ENCODE results near the gene CCDC82.

Gene CCDC82

DNA sequence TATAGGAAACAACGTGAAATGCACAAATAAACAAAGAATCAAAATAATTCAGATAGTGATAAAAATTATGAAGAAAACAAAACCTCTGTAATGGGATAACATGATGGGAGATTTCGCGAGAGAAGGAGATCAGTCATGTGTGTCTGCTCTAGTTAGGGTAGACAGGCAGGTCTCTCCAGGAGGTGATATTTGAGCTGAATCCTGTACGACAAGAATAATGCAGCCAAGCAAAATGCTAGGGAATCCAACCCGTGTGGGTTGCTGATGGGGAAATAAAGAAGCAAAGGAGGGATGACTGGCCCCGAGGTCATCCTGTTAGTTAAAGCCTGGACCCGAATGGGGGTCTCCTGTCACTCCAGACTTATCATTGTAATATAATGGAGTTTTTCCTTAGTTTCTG lies 62.8 kb downstream of the CCDC82 start:
- no peak for DNase-seq

DNA sequence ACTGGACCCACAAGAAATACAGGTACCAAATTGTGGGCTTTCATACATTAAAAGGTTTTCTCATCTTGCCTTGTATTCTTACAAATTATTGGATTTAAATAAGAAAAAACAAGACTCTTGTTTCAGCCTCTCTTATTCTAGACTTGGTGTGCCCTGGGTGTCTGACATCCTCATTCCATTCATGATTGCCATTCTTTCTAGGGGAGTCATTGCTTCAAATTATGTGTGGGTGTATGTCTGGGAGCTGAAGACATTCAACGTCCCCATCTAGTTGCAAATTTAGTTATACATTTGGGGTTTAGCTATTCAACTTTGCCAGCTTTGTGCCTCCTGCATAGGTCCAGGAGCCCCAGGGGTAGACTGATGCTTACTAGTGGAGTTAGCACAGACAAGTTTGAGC lies 64.8 kb downstream of the CCDC82 start:
- DNase-seq: no peak

DNA sequence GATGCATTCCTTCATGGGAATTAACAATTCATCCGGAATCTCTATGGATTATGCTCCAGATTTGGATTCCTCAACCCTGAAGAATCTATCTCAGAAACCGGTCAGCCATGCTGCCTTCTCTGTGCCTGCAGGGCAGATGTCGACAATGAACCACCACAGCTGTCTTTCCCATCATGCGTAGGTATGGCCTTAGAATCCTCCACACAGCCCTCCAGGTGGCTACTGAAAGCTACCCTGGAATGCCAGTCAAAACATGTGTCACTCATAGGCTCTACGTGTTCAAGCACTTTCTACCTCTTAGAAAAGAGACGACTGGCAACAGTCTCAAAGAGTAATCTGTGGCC lies 66.1 kb downstream of the CCDC82 start:
- no peak for DNase-seq

DNA sequence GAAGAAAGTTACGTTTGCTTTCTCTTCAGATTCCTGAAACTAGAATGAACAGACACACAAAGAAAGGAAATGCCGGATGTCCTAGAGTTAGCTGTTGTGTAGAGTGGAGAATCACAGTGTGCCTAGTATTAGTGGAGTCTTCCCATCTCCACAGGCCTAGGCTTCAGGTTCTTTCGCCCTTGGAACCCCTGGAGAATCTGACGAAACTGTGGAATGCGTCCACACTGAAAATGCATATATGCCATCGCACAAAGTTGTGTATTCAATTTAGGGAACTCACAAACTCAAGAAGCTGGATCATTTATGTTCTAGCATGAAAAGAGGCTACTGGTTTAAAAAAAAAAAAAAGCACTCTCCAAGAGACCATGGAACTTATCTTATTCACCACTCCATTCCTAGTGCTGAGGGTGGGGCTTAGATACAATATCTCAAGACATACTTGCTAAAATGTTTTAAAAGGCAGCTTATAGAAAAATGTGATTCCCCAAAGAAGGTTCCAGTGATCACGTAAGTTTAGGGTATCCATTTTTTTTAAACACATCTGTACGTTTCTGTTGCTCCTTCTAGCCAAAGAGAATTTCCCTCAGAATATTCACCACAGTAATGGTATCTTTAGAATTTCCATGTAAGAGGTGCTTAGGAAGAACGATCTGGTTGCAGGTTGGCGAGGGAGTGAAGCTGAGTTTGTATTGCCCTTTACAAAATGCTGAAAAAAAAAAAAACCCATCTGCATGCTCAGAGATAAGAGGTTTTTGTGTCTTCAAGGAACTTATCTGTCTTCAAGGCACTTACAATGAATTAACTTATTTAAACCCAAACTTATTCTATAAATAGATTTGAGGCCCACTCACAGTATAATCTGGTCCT lies 66.7 kb downstream of the CCDC82 start:
- no peak for DNase-seq

DNA sequence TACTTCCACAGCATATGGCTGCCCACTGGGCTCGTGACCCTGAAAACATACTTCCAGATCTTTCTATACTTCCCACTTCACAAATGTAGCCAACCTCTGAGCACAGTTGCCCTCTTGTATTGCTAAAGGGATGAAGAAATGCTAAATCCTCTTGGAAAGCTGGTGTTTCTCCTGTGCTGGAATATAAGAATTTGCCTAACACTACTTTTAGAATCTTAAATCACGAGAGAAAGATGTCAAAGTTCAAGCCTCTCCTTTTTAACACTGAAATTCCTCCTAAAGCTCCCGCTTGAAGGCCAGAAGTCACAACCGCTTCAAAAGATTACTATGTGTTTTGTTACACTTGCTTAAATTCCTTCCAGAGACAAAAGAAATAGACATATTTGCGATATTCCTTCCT lies 68.6 kb downstream of the CCDC82 start:
- DNase-seq: no peak

DNA sequence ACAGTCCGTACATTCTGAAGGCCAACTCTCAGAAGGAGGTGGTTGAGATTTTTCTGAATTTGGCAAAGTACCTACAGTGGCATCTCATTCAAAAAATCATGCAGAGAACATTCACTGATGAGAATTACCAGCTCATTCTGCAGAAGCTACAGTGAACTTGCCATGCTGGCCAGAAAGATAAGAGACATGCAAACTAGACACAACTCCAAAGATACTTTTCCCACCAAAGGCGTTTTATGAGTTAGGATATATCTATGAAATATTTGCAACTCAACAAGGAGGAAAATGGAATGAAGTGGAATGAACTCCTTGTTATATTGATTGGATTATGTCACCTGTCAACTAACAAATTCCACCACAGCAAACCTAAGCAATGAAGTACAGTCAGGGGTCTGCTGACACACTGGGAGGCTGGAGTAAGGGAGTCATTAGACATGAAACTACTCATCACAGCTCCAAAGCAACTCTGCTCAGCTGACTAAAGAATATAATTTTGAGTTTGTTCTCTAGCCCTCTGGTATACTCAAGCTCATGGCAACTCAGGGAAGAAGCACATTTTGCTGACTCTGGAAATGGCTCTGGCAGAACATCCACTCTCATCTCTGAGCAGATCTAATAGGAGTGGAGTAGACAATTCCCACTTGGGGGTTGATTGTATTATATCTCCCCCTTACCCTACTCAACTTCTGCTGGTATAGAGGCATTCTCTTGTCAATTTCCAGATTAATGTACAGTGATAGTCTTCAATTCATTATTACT lies 69.6 kb downstream of the CCDC82 start:
- no peak for DNase-seq

DNA sequence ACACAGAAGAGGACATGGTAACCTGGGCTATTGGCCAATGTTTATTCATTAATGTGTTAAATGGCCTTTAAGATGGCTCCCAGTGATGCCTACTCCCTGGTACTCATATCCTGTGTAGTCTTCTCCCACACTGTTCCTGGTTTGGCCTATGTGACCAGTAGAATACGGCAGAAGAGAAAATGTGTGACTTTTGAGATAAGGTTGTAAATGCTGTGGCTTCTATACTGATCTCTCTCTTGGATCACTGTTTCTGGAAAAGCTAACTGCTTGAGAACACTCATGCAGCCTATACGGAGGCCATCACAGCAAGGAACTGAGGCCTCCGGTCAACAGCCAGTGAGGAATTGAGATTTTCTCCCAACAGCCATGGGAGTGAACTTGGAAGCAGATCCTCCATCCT lies 70.9 kb downstream of the CCDC82 start:
- no peak for DNase-seq

DNA sequence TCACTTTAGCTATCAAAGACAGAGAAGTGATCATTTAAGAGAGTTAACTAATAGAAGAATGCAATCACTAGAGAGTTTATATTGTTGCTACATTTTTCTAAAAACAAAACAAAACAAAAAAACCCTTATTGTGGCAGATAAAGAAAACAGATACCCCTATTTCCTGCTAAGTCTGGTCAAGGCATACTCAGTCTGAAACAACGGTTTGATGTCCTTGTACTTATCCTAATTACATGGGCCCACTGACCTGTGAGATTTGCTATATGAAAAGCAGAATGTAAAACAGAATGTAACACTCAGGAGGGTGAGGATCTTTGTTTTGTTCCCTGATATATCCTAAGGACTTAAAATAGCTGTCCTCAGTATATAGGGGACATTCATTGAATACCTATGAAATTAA lies 71.3 kb downstream of the CCDC82 start:
- DNase-seq: no peak

DNA sequence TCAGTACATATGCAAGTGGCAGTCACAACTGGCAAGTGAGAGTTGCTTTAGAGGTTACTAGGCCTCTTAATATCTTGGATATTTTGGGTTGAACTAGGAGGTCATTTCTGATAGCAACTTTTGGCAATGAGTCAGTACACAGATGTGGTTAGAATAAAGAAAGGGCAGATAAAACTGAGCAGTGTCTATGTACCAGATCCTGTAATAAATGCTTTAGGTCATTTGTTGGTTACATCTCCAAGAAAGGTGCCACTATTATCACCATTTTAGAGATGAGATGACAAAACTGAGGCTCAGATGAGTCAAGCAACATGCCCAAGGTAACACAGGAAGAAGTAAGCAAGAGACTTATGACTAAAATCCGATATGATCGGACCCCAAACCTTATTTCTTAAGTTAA lies 71.7 kb downstream of the CCDC82 start:
- DNase-seq: no peak

DNA sequence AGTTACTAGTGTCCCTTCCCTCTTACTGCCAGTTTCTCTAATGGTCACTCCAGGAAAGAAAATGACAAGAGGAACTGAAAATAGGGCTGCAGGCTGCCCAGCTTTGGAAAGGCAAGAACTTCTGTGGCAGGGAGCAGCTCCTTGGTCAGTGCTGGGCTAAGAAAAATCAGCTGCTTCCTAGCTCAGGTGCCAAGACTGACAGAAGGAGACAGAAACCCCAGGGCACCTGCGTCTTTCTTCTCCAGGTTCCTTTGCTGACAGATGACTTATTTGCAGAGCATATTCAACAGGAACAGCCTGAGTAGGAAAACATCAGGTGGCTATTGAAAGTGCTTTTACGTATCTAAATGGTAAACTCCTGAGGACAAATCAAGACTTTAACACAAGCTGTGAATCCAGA lies 72.1 kb downstream of the CCDC82 start:
- no peak for DNase-seq

DNA sequence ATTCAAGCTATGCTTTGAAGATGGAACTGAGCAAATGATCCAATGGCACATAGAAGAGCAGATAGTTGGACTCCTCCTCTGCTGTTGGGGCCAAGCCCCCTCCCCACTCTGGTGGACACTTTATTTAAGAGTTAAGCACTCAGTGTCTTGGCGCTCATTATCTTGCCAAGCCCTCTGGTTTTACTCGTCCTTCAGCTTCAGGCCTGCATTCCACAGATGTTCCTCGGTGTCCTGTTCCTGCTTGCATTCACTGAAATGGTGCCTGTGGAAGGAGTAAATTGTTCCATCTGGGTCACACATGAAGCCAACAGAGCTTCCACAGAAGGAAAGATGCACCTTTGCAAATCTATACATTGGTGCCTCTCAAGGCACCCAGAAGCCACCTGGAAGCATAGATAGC lies 72.8 kb downstream of the CCDC82 start:
- DNase-seq: no peak

DNA sequence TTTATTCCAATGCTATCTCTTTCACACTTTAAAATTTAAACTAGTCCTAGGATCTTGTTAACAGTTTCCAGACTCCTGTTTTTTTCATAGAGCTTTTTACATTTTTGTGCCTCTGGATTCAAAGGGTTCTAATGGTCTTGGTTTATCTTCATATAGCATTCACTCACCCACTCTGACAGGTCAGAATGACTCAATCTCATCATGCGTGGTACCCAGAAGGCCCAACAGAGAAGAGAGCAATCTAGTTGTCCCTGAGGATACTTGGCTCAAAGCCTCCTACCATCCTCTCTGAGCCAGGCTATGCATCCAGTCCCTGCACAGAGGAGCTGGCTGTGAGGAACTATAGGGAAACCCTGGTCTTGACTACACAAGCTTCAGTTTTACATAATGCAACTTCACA lies 74.2 kb downstream of the CCDC82 start:
- DNase-seq: no peak

DNA sequence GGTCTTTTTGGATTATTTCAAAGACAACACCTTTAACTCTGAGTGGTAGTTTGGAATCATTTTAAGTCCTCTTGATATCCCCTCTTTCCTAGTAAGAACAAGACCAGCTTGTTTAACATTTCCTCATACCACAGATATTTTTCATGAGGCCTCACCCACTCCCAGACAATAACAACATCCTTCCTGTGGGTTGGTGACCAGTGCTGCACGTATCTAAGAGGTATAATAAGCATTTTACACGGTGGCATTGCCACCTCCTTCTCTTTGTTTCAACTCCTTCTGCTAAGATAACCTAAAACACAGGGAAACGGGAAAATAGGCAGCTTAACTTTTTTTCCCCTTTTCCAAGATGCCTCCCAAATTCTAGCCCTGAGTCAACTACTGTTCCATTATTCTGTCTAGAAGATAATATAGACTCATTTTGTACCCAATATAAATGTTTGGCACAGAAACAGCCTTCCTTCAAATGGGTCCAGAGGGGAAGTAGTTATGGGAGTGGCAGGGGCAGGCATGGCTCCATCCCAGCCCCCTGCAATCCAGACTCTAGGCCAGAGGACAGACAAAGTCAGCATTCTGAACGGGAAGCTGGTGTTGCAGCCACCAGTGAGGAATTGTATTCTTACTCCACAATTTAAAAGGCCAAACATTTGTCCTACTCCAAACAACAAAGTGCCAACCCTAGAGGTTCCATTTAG lies 75.2 kb downstream of the CCDC82 start:
- no peak for DNase-seq

DNA sequence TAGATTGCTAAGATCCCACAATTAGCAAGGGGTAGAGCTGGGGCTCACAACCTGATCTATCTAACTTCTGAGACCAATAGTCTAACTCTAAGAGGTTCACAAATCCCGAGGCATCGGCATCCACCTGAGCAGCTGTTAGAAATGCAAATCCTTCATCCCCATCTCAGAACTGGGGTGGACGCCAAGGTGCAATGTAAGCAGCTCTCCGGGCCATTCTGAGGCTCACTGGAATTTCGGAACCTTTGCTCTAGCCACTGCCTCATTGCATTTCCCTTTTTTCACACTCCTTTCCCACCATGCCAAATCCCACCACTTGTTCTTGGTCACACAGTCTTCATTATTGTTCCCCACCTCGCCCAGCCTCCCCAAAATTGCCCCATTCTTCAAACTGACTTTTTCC lies 76.5 kb downstream of the CCDC82 start:
- DNase-seq: no peak

DNA sequence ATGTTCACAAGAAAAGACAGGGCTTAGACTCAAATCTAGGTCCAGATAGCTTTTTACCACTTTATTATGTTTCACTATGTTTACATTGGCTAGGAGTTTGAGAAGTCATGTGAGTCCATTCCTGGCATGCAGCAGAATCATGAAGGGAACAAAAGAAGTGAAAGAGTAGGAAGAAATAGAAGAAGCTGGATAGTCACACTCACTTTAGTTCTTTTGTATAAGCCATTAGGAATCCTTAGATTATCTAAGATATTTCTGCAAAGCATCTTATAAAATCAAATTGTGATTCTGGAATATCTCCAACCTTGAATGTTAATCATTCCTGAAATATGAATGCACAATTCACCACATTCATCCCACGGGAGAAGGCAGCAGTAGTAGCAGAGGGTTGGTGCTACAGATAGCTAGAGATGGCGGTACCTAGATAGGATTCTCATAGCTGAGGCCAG lies 78.6 kb downstream of the CCDC82 start:
- no peak for DNase-seq

DNA sequence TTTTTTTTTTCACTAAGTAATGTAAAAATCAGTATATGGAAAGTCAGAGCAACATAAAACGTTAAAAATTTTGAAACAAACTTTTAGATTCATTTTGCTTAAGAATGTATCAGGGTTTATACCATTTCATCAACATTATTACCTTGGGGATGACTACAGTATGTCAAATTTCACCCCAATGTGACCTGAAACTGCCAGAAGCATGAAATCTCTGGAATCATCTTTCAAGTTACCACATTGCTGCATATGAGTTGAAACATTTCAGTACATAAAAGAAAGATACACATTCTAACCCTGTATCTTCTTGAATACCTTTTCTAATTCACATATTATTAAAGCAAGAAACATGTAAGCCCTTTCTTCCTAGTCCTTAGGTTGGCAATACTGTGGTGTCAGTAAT lies 79.5 kb downstream of the CCDC82 start:
- DNase-seq: no peak

DNA sequence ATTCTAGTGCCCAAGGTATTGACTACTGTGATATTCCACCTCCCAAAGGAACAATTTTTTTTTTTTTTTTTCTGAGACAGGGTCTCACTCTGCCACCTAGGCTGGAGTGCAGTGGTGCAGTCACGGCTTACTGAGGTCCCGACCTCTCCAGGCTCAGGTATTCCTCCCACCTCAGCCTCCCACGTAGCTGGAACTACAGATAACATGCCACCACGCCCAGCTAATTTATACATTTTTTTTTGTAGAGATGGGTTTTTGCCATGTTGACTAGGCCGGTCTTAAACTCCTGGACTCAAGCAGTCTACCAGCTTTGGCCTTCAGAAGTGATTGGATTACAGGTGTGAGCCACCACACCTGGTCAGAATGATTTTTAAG lies 80.1 kb downstream of the CCDC82 start:
- no peak for DNase-seq

DNA sequence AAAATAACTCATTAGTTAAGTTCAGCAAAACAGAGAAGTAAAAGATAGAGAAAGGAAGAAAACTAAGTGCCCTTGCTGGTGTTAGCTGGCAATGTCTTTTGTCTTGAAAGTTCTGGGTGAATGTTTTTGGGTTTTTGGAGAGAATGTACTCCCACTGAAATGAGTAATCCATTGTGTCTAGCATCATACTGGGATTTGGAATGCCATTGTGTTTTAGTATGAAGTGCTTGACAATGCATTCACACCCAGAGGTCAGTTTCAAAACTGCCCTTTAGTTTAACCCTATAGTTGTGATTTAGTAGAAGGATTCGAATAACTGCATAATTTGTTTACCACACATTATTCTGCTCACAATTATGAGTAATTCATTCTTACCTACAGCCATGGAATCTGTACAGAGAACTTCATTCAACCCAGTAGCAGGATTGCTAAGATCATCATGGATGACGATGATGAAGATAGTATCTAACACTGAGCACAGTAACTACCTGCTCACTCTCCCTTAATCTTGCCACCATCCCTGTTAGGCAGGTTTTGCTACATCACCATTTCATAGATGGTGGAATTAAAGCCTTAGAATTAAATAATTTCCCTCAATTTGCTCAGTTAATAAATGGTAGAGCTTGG lies 80.6 kb downstream of the CCDC82 start:
- no peak for DNase-seq

DNA sequence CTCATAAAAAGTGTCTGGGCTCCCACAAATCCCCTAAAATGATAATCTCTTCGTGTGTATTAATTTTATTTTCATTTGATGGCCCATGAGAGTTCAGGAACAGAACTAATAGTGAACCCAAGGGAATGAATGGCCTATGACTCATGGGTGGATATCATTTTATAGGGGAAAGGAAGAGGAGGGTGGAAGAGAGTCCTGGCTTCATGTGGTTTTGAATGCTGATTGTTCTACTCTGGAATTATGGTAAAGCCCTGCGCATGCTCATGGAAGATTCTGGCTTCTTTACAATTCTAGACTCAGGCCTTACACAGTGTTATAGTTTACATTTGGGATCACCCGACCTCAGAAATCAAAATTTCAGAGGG lies 82.0 kb downstream of the CCDC82 start:
- no peak for DNase-seq

DNA sequence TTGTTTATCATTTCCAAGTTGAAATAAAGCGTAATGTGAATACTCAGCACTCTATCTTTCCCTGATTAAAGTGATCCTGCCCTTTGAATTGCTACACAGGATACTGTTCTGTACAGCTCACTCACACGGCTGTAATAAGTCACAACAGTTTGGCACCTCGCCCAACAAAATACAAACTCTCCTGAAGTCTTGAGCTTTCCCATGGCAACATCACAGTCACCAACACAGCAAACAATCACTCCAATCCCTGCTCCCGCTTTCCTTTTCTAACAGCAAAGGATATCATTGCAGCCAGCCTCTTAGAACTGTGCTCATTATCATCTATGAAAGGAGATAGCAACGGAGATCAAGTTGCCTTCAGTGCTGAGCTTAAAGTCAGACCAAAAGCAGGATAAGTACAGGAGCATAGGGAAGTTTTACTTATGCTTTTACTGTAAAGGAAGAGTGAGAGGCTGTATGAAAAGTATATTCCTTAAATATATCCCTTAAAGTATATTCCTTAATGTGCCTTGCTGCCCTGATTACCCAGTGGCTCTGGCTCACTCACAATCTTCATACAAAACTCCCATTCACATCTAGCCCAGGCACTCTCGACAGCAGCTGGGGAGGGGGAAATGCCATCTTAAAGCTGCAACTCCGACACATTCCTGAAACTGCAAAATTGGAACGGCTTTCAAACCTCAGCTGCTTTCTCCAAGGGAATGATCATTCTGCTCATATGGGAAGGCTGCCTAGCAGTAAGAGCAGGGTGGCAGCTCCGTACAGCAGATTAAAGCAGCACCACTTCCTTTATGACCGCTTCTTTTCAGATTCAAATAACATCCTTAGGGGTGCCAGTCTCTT lies 82.6 kb downstream of the CCDC82 start:
- DNase-seq: peak; percentile 66

DNA sequence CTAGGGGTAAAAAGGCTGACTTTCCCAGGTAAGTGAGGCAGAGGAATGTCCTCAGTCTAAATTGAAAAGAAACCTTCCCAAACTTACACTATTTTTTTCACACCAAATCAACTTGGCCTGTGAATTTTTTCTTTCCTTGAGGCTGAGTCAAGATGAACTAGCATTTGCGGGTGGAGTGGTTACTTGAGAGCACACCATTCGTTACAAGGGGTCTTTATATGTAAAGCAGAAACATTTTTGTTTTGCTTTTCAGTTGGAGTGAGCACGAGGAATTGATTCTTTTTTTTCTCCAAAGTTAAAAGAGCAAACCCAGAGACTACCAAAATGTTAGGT lies 83.1 kb downstream of the CCDC82 start:
- DNase-seq: no peak

DNA sequence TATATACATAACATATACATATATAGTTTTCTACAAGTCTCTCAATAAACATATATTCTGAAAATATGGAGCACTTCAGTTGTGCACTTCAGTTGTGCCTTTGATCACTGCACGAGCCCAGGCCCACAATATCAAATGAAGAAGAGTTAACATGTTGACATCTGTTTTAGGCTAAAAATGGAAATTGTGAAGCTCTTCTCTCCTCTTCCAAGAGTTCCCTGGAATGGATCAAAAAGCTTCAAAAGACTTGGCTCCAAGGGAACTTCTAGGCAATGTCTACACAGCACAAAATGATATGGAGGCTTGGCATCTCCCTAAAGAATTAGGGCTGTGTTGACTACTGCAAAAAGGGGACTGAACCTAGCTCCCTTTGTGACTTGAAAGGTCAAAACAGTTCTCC lies 83.6 kb downstream of the CCDC82 start:
- no peak for DNase-seq

DNA sequence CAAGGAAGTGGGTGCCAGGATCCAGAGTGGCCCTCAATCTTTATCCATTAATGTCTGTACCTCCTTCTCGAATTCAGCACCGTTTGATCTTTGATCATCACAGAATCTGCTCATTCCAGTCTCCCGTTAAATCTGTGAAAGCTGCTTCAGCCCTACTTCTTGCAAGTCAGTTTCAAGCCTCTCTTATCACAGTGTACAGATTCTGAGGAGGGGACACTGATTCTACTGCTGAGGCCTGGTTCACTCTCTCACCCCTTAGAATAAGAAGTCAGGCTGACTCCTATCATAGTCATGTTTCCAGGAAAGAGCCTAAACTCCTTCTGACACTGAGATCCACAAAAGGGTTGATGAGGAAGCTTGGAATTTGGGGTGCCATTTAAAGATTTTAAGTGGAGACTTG lies 85.7 kb downstream of the CCDC82 start:
- DNase-seq: no peak
